Panc1 (cell line): Measurements from ENCODE around the gene ZBED6. TPM values are rescaled to one million over a fixed set of nuclear protein-coding genes. Genes with fewer than 3 reads are reported as not detected.

Source experiments
- ATAC-seq: fragments of 200-7000 bp; cut with Tn5 transposase; 2 replicates; pipeline ENCODE4 v1.9.1; 2020; ENCODE audit warnings: mild to moderate bottlenecking, moderate library complexity
- BruUV-seq: library from RNA; stranded (reverse); fragments of 400-500 nt; replicated peaks from 2 replicates; lab custom pipeline; 2021; lab: Mats Ljungman, UMichigan
- CTCF ChIA-PET: fragments of 300-600 bp; sonication (Branson Sonifier 250); formaldehyde crosslinking; loops from one replicate; lab custom pipeline; 2022; ENCODE audit warnings: antibody characterized with exemption; lab: Charles Lee
- POLR2A ChIA-PET: fragments of 300-600 bp; sonication (Branson Sonifier 250); formaldehyde crosslinking; loops from one replicate; lab custom pipeline; 2022; ENCODE audit warnings: antibody characterized with exemption; lab: Charles Lee
- DNase-seq: peaks from one replicate; pipeline ENCODE4 v3.0.0-alpha.2; 2010; ENCODE audit warnings: low read depth, low spot score
- H3K27ac ChIP-seq: 2 replicates; pipeline ENCODE4 v1.5.1; 2011; ENCODE audit warnings: mild to moderate bottlenecking, low read length, inconsistent platforms
- H3K27me3 ChIP-seq: fragments of 200-500 bp; sonication (Bioruptor generic); 2 replicates; pipeline ENCODE4 v1.6.0; 2014; ENCODE audit warnings: low read length, inconsistent platforms; ENCODE audit not compliant: control insufficient read depth, insufficient read depth
- H3K36me3 ChIP-seq: fragments of 200-500 bp; sonication (Bioruptor generic); 2 replicates; pipeline ENCODE4 v1.5.1; 2014; ENCODE audit warnings: inconsistent platforms, mild to moderate bottlenecking, low read length, moderate library complexity; ENCODE audit not compliant: control insufficient read depth, insufficient read depth
- H3K4me1 ChIP-seq: 2 replicates; pipeline ENCODE4 v1.5.1; 2011; ENCODE audit warnings: inconsistent platforms, mild to moderate bottlenecking, low read length, moderate library complexity; ENCODE audit not compliant: control insufficient read depth, insufficient read depth
- H3K4me3 ChIP-seq, 2 experiments: 2 replicates each; pipeline ENCODE4 v1.5.1; 2011 to 2012; ENCODE audit warnings: low read depth in 2 of 2, low read length in 2 of 2, mild to moderate bottlenecking in 2 of 2, inconsistent platforms in 1 of 2, moderate library complexity in 1 of 2
- H3K9me3 ChIP-seq: fragments of 200-500 bp; sonication (Bioruptor generic); 2 replicates; pipeline ENCODE4 v1.5.1; 2014; ENCODE audit warnings: low read depth, mild to moderate bottlenecking, inconsistent platforms, low read length, moderate library complexity; ENCODE audit not compliant: control insufficient read depth, insufficient read depth
- CTCF ChIP-seq: fragments of 450-650 bp; IDR thresholded peaks from 2 replicates; pipeline ENCODE4 v1.5.1; 2017; ENCODE audit warnings: mild to moderate bottlenecking
- POLR2AphosphoS5 ChIP-seq: IDR thresholded peaks from 2 replicates; pipeline ENCODE4 v1.6.1; 2012; ENCODE audit warnings: mild to moderate bottlenecking, low read depth, low read length, moderate library complexity
- REST ChIP-seq, 2 experiments: IDR thresholded peaks; 2 replicates each; pipeline ENCODE4 v1.6.1; 2011 to 2012; ENCODE audit warnings: low read depth in 2 of 2, control low read depth in 1 of 2, low read length in 1 of 2, mild to moderate bottlenecking in 1 of 2, moderate library complexity in 1 of 2; ENCODE audit not compliant: insufficient read depth in 1 of 2
- SIN3A ChIP-seq: IDR thresholded peaks from 2 replicates; pipeline ENCODE4 v1.6.1; 2012; ENCODE audit warnings: low read depth, mild to moderate bottlenecking, low read length, moderate library complexity, borderline replicate concordance; ENCODE audit not compliant: insufficient read depth
- TCF7L2 ChIP-seq: IDR thresholded peaks from 2 replicates; pipeline ENCODE4 v1.6.1; 2011; ENCODE audit warnings: mild to moderate bottlenecking, low read depth, low read length, inconsistent platforms
- in situ Hi-C: cut with HindIII; loops from 2 replicates; pipeline ENCODE4 v1.10.0; 2016; ENCODE audit warnings: low sequenced_read_pairs, low pct_unique_long_range_greater_than_20kb
- intact Hi-C: fragments of 100-400 bp; cut with micrococcal nuclease; formaldehyde crosslinking; loops from one replicate; pipeline ENCODE4 v1.10.0; 2022; ENCODE audit not compliant: unreplicated experiment
- total RNA-seq: library from RNA; stranded (reverse); gene quantifications from one replicate; pipeline ENCODE4 v1.2.1, GENCODE V29; 2021; ENCODE audit not compliant: unreplicated experiment

The ZBED6 gene
- total RNA-seq, 1 experiment from 2014 or later = 39.8 TPM

GRCh38 chr1:203778789-203779188, 16.6 kb upstream of the ZBED6 start:
- Histone ChIP-seq H3K36me3 (no peaks in the 10 kb centered on the region), H3K4me3 (no peak overlapping the region), H3K4me1 (no peaks in the 10 kb centered on the region), H3K9me3 (no peaks in the 10 kb centered on the region), H3K27me3 (no peaks in the 10 kb centered on the region), H3K27ac (no peak overlapping the region)
- ATAC-seq = no peak
- in situ Hi-C loops = no loop called here
- intact Hi-C loops = no loop called here
- BruUV-seq = no TSS peak
- POLR2A ChIA-PET = no interaction called here
- TF ChIP-seq POLR2AphosphoS5 = no peak
- no peak for TF ChIP-seq REST (IDR thresholded peaks at IDR 0.05; ENCODE audit: insufficient read depth in 1 of 2, low read depth in 2 of 2, low read length in 1 of 2)
- TF ChIP-seq CTCF = no peak
- no peak for TF ChIP-seq TCF7L2
- no peak for TF ChIP-seq SIN3A
- CTCF ChIA-PET = no interaction called here
- no peak for DNase-seq

GRCh38 chr1:203781962-203782361, 13.5 kb upstream of the ZBED6 start:
- DNase-seq (no peak), ATAC-seq (no peak)
- Histone ChIP-seq H3K36me3 (no peaks in the 10 kb centered on the region), H3K4me1 (no peaks in the 10 kb centered on the region), H3K27ac (no peak overlapping the region), H3K27me3 (no peaks in the 10 kb centered on the region), H3K4me3 (no peak overlapping the region), H3K9me3 (no peaks in the 10 kb centered on the region)
- ChIA-PET CTCF (no interaction called here), POLR2A (no interaction called here)
- no peak for TF ChIP-seq REST (IDR thresholded peaks at IDR 0.05; ENCODE audit: insufficient read depth in 1 of 2, low read depth in 2 of 2, low read length in 1 of 2)
- no peak for TF ChIP-seq POLR2AphosphoS5
- no peak for TF ChIP-seq CTCF
- no peak for TF ChIP-seq TCF7L2
- no peak for TF ChIP-seq SIN3A
- in situ Hi-C loops = no loop called here
- intact Hi-C loops = no loop called here
- BruUV-seq = no TSS peak
